IMR-90 (cell line): ENCODE results near the gene ABCA2. TPM values are rescaled to one million over a fixed set of nuclear protein-coding genes. Genes with fewer than 3 reads are reported as not detected.

ENCODE experiments used
- ATAC-seq: fragments of 200-7000 bp; cut with Tn5 transposase; 2 replicates; pipeline ENCODE4 v1.9.1; 2020; ENCODE audit warnings: low read depth, mild to moderate bottlenecking, moderate library complexity
- BruUV-seq: library from RNA; stranded (reverse); fragments of 400-500 nt; replicated peaks from 2 replicates; lab custom pipeline; 2021; lab: Mats Ljungman, UMichigan
- CTCF ChIA-PET: fragments of 300-600 bp; formaldehyde crosslinking; extraction: SDS; loops from one replicate; lab custom pipeline; 2021; ENCODE audit warnings: antibody characterized with exemption; lab: Yijun Ruan, JAX
- POLR2A ChIA-PET: fragments of 300-600 bp; sonication (Branson Sonifier 250); formaldehyde crosslinking; loops from one replicate; lab custom pipeline; 2022; ENCODE audit warnings: antibody characterized with exemption; ENCODE audit not compliant: unreplicated experiment; lab: Charles Lee
- DNase-seq: peaks from one replicate; pipeline ENCODE4 v3.0.0; 2013
- H2AFZ ChIP-seq: replicated peaks from 2 replicates; pipeline ENCODE3; 2013; ENCODE audit warnings: low read length, mild to moderate bottlenecking; ENCODE audit not compliant: poor library complexity
- H2AK5ac ChIP-seq: 2 replicates; pipeline ENCODE4 v1.6.1; 2013; ENCODE audit warnings: low read depth, low read length, inconsistent platforms
- H2AK9ac ChIP-seq: replicated peaks from 2 replicates; pipeline ENCODE3; 2013; ENCODE audit warnings: mild to moderate bottlenecking, low read depth, low read length, moderate library complexity; ENCODE audit not compliant: poor library complexity
- H2BK120ac ChIP-seq: 2 replicates; pipeline ENCODE4 v1.6.1; 2013; ENCODE audit warnings: low read depth, low read length, inconsistent platforms
- H2BK15ac ChIP-seq: 3 replicates; pipeline ENCODE4 v1.6.1; 2013; ENCODE audit warnings: low read depth, low read length, inconsistent platforms
- H2BK20ac ChIP-seq: 2 replicates; pipeline ENCODE4 v1.6.1; 2013; ENCODE audit warnings: low read depth, mild to moderate bottlenecking, inconsistent platforms, low read length, moderate library complexity
- H2BK5ac ChIP-seq: 2 replicates; pipeline ENCODE4 v1.6.1; 2013; ENCODE audit warnings: mild to moderate bottlenecking, low read depth, low read length, inconsistent platforms; ENCODE audit not compliant: poor library complexity, severe bottlenecking
- H3K14ac ChIP-seq: replicated peaks from 2 replicates; pipeline ENCODE4 v1.6.1; 2013; ENCODE audit warnings: low read depth, low read length, inconsistent platforms
- H3K18ac ChIP-seq: 2 replicates; pipeline ENCODE4 v1.6.1; 2013; ENCODE audit warnings: low read depth, low read length, control low read depth
- H3K23ac ChIP-seq: 2 replicates; pipeline ENCODE4 v1.6.1; 2013; ENCODE audit warnings: low read depth, low read length, inconsistent platforms
- H3K27ac ChIP-seq: 2 replicates; pipeline ENCODE4 v1.5.1; 2013; ENCODE audit warnings: mild to moderate bottlenecking, control low read depth, low read length; ENCODE audit not compliant: insufficient read depth
- H3K27me3 ChIP-seq: 2 replicates; pipeline ENCODE4 v1.6.1; 2013; ENCODE audit warnings: low read length; ENCODE audit not compliant: control insufficient read depth, insufficient read depth
- H3K36me3 ChIP-seq: 2 replicates; pipeline ENCODE4 v1.6.1; 2013; ENCODE audit warnings: low read length, mixed read lengths; ENCODE audit not compliant: control insufficient read depth, insufficient read depth
- H3K4ac ChIP-seq: 2 replicates; pipeline ENCODE4 v1.6.1; 2013; ENCODE audit warnings: low read depth, low read length, inconsistent platforms
- H3K4me1 ChIP-seq: 2 replicates; pipeline ENCODE4 v1.6.1; 2013; ENCODE audit warnings: low read length, mixed read lengths; ENCODE audit not compliant: control insufficient read depth, insufficient read depth
- H3K4me2 ChIP-seq: 2 replicates; pipeline ENCODE4 v1.6.1; 2013; ENCODE audit warnings: low read depth, mild to moderate bottlenecking, control low read depth, low read length, moderate library complexity
- H3K4me3 ChIP-seq: 2 replicates; pipeline ENCODE4 v1.5.1; 2013; ENCODE audit warnings: low read depth, mild to moderate bottlenecking, control low read depth, low read length, moderate library complexity; ENCODE audit not compliant: insufficient read depth
- H3K56ac ChIP-seq: 2 replicates; pipeline ENCODE4 v1.6.1; 2013; ENCODE audit warnings: low read length, inconsistent platforms; ENCODE audit not compliant: insufficient read depth; ENCODE audit errors: extremely low read depth
- H3K79me1 ChIP-seq, 2 experiments: 2 replicates each; pipeline ENCODE4 v1.6.1; 2013; ENCODE audit warnings: low read length in 2 of 2, inconsistent platforms in 1 of 2, low read depth in 1 of 2
- H3K9ac ChIP-seq: 2 replicates; pipeline ENCODE4 v1.6.1; 2013; ENCODE audit warnings: low read depth, low read length, control low read depth
- H3K9me1 ChIP-seq: 2 replicates; pipeline ENCODE4 v1.6.1; 2013; ENCODE audit warnings: low read length, inconsistent platforms; ENCODE audit not compliant: insufficient read depth
- H3K9me3 ChIP-seq: 2 replicates; pipeline ENCODE4 v1.6.1; 2013; ENCODE audit warnings: low read length; ENCODE audit not compliant: control insufficient read depth, insufficient read depth
- H4K20me1 ChIP-seq: 2 replicates; pipeline ENCODE4 v1.6.1; 2013; ENCODE audit warnings: low read length, inconsistent platforms; ENCODE audit not compliant: insufficient read depth
- H4K5ac ChIP-seq: 2 replicates; pipeline ENCODE4 v1.6.1; 2013; ENCODE audit warnings: mild to moderate bottlenecking, low read depth, low read length, control low read depth
- H4K8ac ChIP-seq, 2 experiments: 2 replicates each; pipeline ENCODE4 v1.6.1; 2013; ENCODE audit warnings: low read depth in 2 of 2, low read length in 2 of 2, control low read depth in 1 of 2, inconsistent platforms in 1 of 2
- H4K91ac ChIP-seq: 2 replicates; pipeline ENCODE4 v1.6.1; 2013; ENCODE audit warnings: low read depth, low read length, inconsistent platforms; ENCODE audit not compliant: insufficient read depth
- FOS ChIP-seq: fragments of 150-350 bp; IDR thresholded peaks from 2 replicates; pipeline ENCODE4 v1.6.1; 2016; ENCODE audit warnings: low read depth, low read length
- MAFK ChIP-seq: IDR thresholded peaks from 2 replicates; pipeline ENCODE4 v1.6.1; 2012; ENCODE audit warnings: low read depth, low read length, improper control_type of control experiment
- MAZ ChIP-seq: IDR thresholded peaks from 2 replicates; pipeline ENCODE4 v1.6.1; 2012; ENCODE audit warnings: low read depth, mild to moderate bottlenecking, low read length, improper control_type of control experiment, moderate library complexity, borderline replicate concordance
- NFE2L2 ChIP-seq: fragments of 150-350 bp; IDR thresholded peaks from 2 replicates; pipeline ENCODE4 v1.6.1; 2016; ENCODE audit warnings: low read depth, mild to moderate bottlenecking, low read length
- RAD21 ChIP-seq: IDR thresholded peaks from 2 replicates; pipeline ENCODE4 v1.6.1; 2012; ENCODE audit warnings: low read length, improper control_type of control experiment
- RCOR1 ChIP-seq: IDR thresholded peaks from 2 replicates; pipeline ENCODE4 v1.6.1; 2012; ENCODE audit warnings: mild to moderate bottlenecking, low read length, improper control_type of control experiment; ENCODE audit not compliant: insufficient replicate concordance
- SMC3 ChIP-seq: fragments of 150-350 bp; IDR thresholded peaks from 2 replicates; pipeline ENCODE4 v1.6.1; 2016; ENCODE audit warnings: low read depth, mild to moderate bottlenecking, antibody characterized with exemption, low read length, moderate library complexity
- USF2 ChIP-seq: fragments of 150-350 bp; IDR thresholded peaks from 2 replicates; pipeline ENCODE4 v1.6.1; 2017; ENCODE audit warnings: mild to moderate bottlenecking, antibody characterized with exemption, low read length, low read depth
- WGBS, 2 experiments: methylation state at CpG; one replicate each; pipeline versions ENCODE4 v1.1.5 to v1.1.7; 2013; ENCODE audit warnings: missing lambda C conversion rate in 2 of 2; ENCODE audit not compliant: insufficient read length in 1 of 2; ENCODE audit errors: extremely low coverage in 2 of 2; 5-methylcytosine and 5-hydroxymethylcytosine counted together
- dilution Hi-C: fragments of 300-500 bp; cut with HindIII; formaldehyde crosslinking; loops from one replicate; pipeline ENCODE4 v1.14.3; 2018; ENCODE audit warnings: low sequenced_read_pairs; ENCODE audit not compliant: unreplicated experiment
- in situ Hi-C: fragments of 300-500 bp; cut with MboI; formaldehyde crosslinking; loops from 3 replicates; pipeline ENCODE4 v1.14.3; 2019; ENCODE audit warnings: low sequenced_read_pairs, inconsistent platforms, mixed read lengths
- intact Hi-C: fragments of 100-400 bp; cut with micrococcal nuclease; formaldehyde crosslinking; loops from 2 replicates; pipeline ENCODE4 v1.10.0; 2022
- polyA plus RNA-seq, 3 experiments: library from polyadenylated mRNA; depleted of rRNA; stranded (reverse); fragments of >200 nt; gene quantifications; 2 replicates each; pipeline ENCODE4 v1.2.3, GENCODE V29; 2012; ENCODE audit warnings: low replicate concordance in 1 of 3
- total RNA-seq: library from RNA; depleted of rRNA; stranded (reverse); fragments of >200 nt; gene quantifications from 2 replicates; pipeline ENCODE4 v1.2.3, GENCODE V29; 2012

Gene ABCA2
- total and polyA plus RNA-seq, 2 of the 4 experiments (the other 2 are of a cell fraction): 3.8 to 46.0 TPM

GRCh38 chr9:137017071-137017470, 11.0 kb downstream of the ABCA2 start:
- no peaks in the 10 kb centered on the region for H3K4me1 ChIP-seq
- no peaks in the 10 kb centered on the region for H3K27me3 ChIP-seq
- dilution Hi-C loops: no loop called here
- H3K4ac ChIP-seq: no peak overlapping the region
- H3K27ac ChIP-seq: no peak overlapping the region
- no peak overlapping the region for H3K9ac ChIP-seq
- no peak overlapping the region for H2BK5ac ChIP-seq
- H3K14ac ChIP-seq: no peak overlapping the region
- no peak overlapping the region for H2AK9ac ChIP-seq
- no peak for DNase-seq
- H3K18ac ChIP-seq: no peak overlapping the region
- POLR2A ChIA-PET: no interaction called here
- H4K91ac ChIP-seq: no peak overlapping the region
- no peak overlapping the region for H2BK20ac ChIP-seq
- no peaks in the 10 kb centered on the region for H3K9me3 ChIP-seq
- no peak overlapping the region for H4K8ac ChIP-seq
- no peaks in the 10 kb centered on the region for H3K9me1 ChIP-seq
- intact Hi-C loops: no loop called here
- CTCF ChIA-PET: no interaction called here
- BruUV-seq: no TSS peak
- H3K23ac ChIP-seq: no peak overlapping the region
- WGBS, 2 experiments: 95% methylated on average over 27 of the region's 28 CpGs; no CpG with 5 or more reads in 1 of the 2 experiments
- no peak for ATAC-seq
- H2BK120ac ChIP-seq: no peak overlapping the region
- H3K36me3 ChIP-seq: peaks cover 36% of the 10 kb centered on the region; the same call in 1 of the 2 replicates
- H3K4me2 ChIP-seq: no peak overlapping the region
- no peak overlapping the region for H4K5ac ChIP-seq
- TF ChIP-seq MAZ: no peak
- TF ChIP-seq RAD21: no peak
- TF ChIP-seq MAFK: no peak
- TF ChIP-seq RCOR1: no peak
- TF ChIP-seq FOS: no peak
- no peak for TF ChIP-seq NFE2L2
- no peak for TF ChIP-seq USF2
- TF ChIP-seq SMC3: no peak
- H3K79me1 ChIP-seq: no peaks in the 10 kb centered on the region
- H2AK5ac ChIP-seq: no peak overlapping the region
- in situ Hi-C loops: no loop called here
- no peak overlapping the region for H2AFZ ChIP-seq
- no peaks in the 10 kb centered on the region; the same call in 1 of the 2 replicates for H4K20me1 ChIP-seq
- no peak overlapping the region for H2BK15ac ChIP-seq
- no peak overlapping the region for H3K4me3 ChIP-seq
- no peak overlapping the region for H3K56ac ChIP-seq
